Keratinocyte (primary cell): ENCODE data around the gene ZHX3. TPM values are rescaled to one million over a fixed set of nuclear protein-coding genes. Genes with fewer than 3 reads are reported as not detected.

Experiments used
- DNase-seq: peaks from one replicate; pipeline ENCODE4 v3.0.0-alpha.2; 2011; ENCODE audit warnings: low read depth, missing footprints, low spot score
- FAIRE-seq: peaks from 2 replicates; lab custom pipeline; 2011; peaks lifted over from hg19 to GRCh38; lab: Jason Lieb, UNC
- H2AFZ ChIP-seq: 2 replicates; pipeline ENCODE4 v1.6.0; 2012; ENCODE audit warnings: low read length, control low read depth, inconsistent platforms; ENCODE audit not compliant: control insufficient read depth
- H3K27ac ChIP-seq: 2 replicates; pipeline ENCODE4 v1.5.1; 2011; ENCODE audit warnings: low read length; ENCODE audit not compliant: control insufficient read depth, insufficient read depth
- H3K27me3 ChIP-seq: 3 replicates; pipeline ENCODE4 v1.6.0; 2011; ENCODE audit warnings: low read length; ENCODE audit not compliant: control insufficient read depth, insufficient read depth; ENCODE audit errors: extremely low read depth
- H3K36me3 ChIP-seq, 2 experiments: 2 replicates in 1 of 2; 3 replicates in 1 of 2; pipeline ENCODE4 v1.5.1; 2011; ENCODE audit warnings: low read length in 2 of 2, mild to moderate bottlenecking in 1 of 2; ENCODE audit not compliant: control insufficient read depth in 2 of 2, insufficient read depth in 2 of 2; ENCODE audit errors: extremely low read depth in 1 of 2
- H3K4me1 ChIP-seq: 3 replicates; pipeline ENCODE4 v1.5.1; 2011; ENCODE audit warnings: low read length; ENCODE audit not compliant: control insufficient read depth, insufficient read depth; ENCODE audit errors: extremely low read depth
- H3K4me2 ChIP-seq: 3 replicates; pipeline ENCODE4 v1.6.0; 2011; ENCODE audit warnings: low read depth, low read length; ENCODE audit not compliant: control insufficient read depth, insufficient read depth; ENCODE audit errors: extremely low read depth
- H3K4me3 ChIP-seq, 3 experiments: fragments of 200-600 bp in 1 of 3; sonication (generic) in 1 of 3; 2 replicates in 2 of 3; 3 replicates in 1 of 3; pipeline ENCODE4 v1.5.1; 2011 to 2016; ENCODE audit warnings: low read length in 3 of 3, mild to moderate bottlenecking in 3 of 3, control low read depth in 2 of 3, inconsistent platforms in 1 of 3, low read depth in 1 of 3, mixed read lengths in 1 of 3, mixed run types in 1 of 3, moderate library complexity in 1 of 3; ENCODE audit not compliant: control insufficient read depth in 2 of 3, insufficient read depth in 2 of 3; ENCODE audit errors: extremely low read depth in 1 of 3
- H3K79me2 ChIP-seq: 2 replicates; pipeline ENCODE4 v1.6.0; 2012; ENCODE audit warnings: low read length; ENCODE audit not compliant: control insufficient read depth, insufficient read depth
- H3K9ac ChIP-seq: 3 replicates; pipeline ENCODE4 v1.6.0; 2011; ENCODE audit warnings: low read length; ENCODE audit not compliant: control insufficient read depth, insufficient read depth; ENCODE audit errors: extremely low read depth
- H3K9me1 ChIP-seq: 3 replicates; pipeline ENCODE4 v1.6.0; 2011; ENCODE audit warnings: low read length; ENCODE audit not compliant: control insufficient read depth, insufficient read depth; ENCODE audit errors: extremely low read depth
- H3K9me3 ChIP-seq: 2 replicates; pipeline ENCODE4 v1.5.1; 2012; ENCODE audit warnings: low read depth, low read length; ENCODE audit not compliant: control insufficient read depth
- H4K20me1 ChIP-seq: 3 replicates; pipeline ENCODE4 v1.6.0; 2011; ENCODE audit warnings: low read length; ENCODE audit not compliant: control insufficient read depth, insufficient read depth; ENCODE audit errors: extremely low read depth
- CTCF ChIP-seq, 3 experiments: IDR thresholded peaks in 1 of 3; conservative IDR thresholded peaks in 1 of 3; optimal IDR thresholded peaks in 1 of 3; 2 replicates in 2 of 3; 3 replicates in 1 of 3; pipeline versions ENCODE3 to v1.5.1; 2011; ENCODE audit warnings: low read length in 3 of 3, mild to moderate bottlenecking in 3 of 3, moderate library complexity in 2 of 3, control low read depth in 1 of 3, inconsistent platforms in 1 of 3; ENCODE audit not compliant: insufficient read depth in 2 of 3; ENCODE audit errors: extremely low read depth in 1 of 3
- EZH2 ChIP-seq: IDR thresholded peaks from one replicate; pipeline ENCODE4 v1.6.1; 2012; ENCODE audit warnings: inconsistent platforms, mild to moderate bottlenecking, low read length, moderate library complexity
- dilution Hi-C: fragments of 300-500 bp; cut with MboI; formaldehyde crosslinking; loops from one replicate; pipeline ENCODE4 v1.7.0; 2020; ENCODE audit warnings: low sequenced_read_pairs; ENCODE audit not compliant: extremely low pct_ligation_motif_present
- polyA plus RNA-seq, 5 experiments: library from polyadenylated mRNA; depleted of rRNA in 3 of 5; stranded (reverse) in 3 of 5; stranded (forward) in 1 of 5; unstranded in 1 of 5; fragments of >200 nt; gene quantifications; 1 replicate in 1 of 5; 2 replicates in 3 of 5; 3 replicates in 1 of 5; pipeline versions ENCODE4 v1.2.1 to v1.2.3, GENCODE V29; 2011 to 2012; ENCODE audit warnings: missing spikeins in 2 of 5, low read depth in 1 of 5, low replicate concordance in 1 of 5

ZHX3 gene
- polyA plus RNA-seq, 1 donor (not counting 4 experiments of a cell fraction or from before 2014, with no cell fraction given) = 16.5 TPM

- peaks cover 48% of the 10 kb centered on the region for H3K4me1 ChIP-seq
- H3K27me3 ChIP-seq = no peaks in the 10 kb centered on the region
- FAIRE-seq (no peak), DNase-seq (no peak)
- H3K36me3 ChIP-seq = peaks cover 25 to 36% of the 10 kb centered on the region in 2 experiments
- H3K9me1 ChIP-seq = peaks cover 3% of the 10 kb centered on the region
- no peaks in the 10 kb centered on the region for H3K9me3 ChIP-seq
- H3K9ac ChIP-seq = no peak overlapping the region
- peaks cover 2% of the 10 kb centered on the region for H3K79me2 ChIP-seq
- TF ChIP-seq EZH2 = no peak
- no peak for TF ChIP-seq CTCF (optimal IDR thresholded peaks at IDR 0.05 in 1 of 3, IDR thresholded peaks at IDR 0.05 in 1 of 3, conservative IDR thresholded peaks at IDR 0.05 in 1 of 3; ENCODE audit: extremely low read depth in 1 of 3, insufficient read depth in 2 of 3, low read length in 3 of 3)
- dilution Hi-C loops = no loop called here
- no peak overlapping the region for H2AFZ ChIP-seq
- no peak overlapping the region for H3K27ac ChIP-seq
- no peaks in the 10 kb centered on the region for H4K20me1 ChIP-seq
- no peak overlapping the region for H3K4me3 ChIP-seq
- no peak overlapping the region for H3K4me2 ChIP-seq
Measured at GRCh38 chr20:41175201-41175651, 142.3 kb downstream of the ZHX3 start.

GRCh38 chr20:41174782-41175181 lies 142.7 kb downstream of the ZHX3 start:
- H3K9ac ChIP-seq = no peak overlapping the region
- dilution Hi-C loops = no loop called here

More at GRCh38 chr20:41174782-41175181, 142.7 kb downstream of the ZHX3 start:
- H3K36me3 ChIP-seq = peaks cover 28 to 41% of the 10 kb centered on the region in 2 experiments
- no peaks in the 10 kb centered on the region for H4K20me1 ChIP-seq
- no peak for FAIRE-seq
- H3K4me2 ChIP-seq = no peak overlapping the region
- H3K4me3 ChIP-seq = no peak overlapping the region
- TF ChIP-seq CTCF (optimal IDR thresholded peaks at IDR 0.05 in 1 of 3, IDR thresholded peaks at IDR 0.05 in 1 of 3, conservative IDR thresholded peaks at IDR 0.05 in 1 of 3; ENCODE audit: extremely low read depth in 1 of 3, insufficient read depth in 2 of 3, low read length in 3 of 3) (no peak), EZH2 (no peak)
- peaks cover 52% of the 10 kb centered on the region for H3K4me1 ChIP-seq
- no peak overlapping the region for H2AFZ ChIP-seq
- H3K27ac ChIP-seq = no peak overlapping the region
- H3K27me3 ChIP-seq = no peaks in the 10 kb centered on the region
- no peak for DNase-seq
- H3K9me1 ChIP-seq = peaks cover 3% of the 10 kb centered on the region
- peaks cover 2% of the 10 kb centered on the region for H3K79me2 ChIP-seq
- no peaks in the 10 kb centered on the region for H3K9me3 ChIP-seq
